A549 (cell line): Measurements from ENCODE around the gene CNTF. TPM values are rescaled to one million over a fixed set of nuclear protein-coding genes. Genes with fewer than 3 reads are reported as not detected.

Experiments used
- ATAC-seq, 2 experiments: fragments of 200-7000 bp in 1 of 2; fragments of >200 bp in 1 of 2; cut with Nextera tagmentation in 1 of 2; cut with Tn5 transposase in 1 of 2; 3 replicates each; pipeline versions ENCODE4 v1.8.0 to v1.9.1; 2018 to 2020; ENCODE audit warnings: mild to moderate bottlenecking in 1 of 2, moderate library complexity in 1 of 2
- CTCF ChIA-PET: fragments of 300-600 bp; sonication (Branson Sonifier 250); formaldehyde crosslinking; extraction: SDS; loops from one replicate; lab custom pipeline; 2021; ENCODE audit warnings: antibody characterized with exemption, inconsistent platforms; lab: Yijun Ruan, JAX
- POLR2A ChIA-PET: fragments of 350-600 bp; formaldehyde crosslinking; extraction: SDS; loops from one replicate; lab custom pipeline; 2021; ENCODE audit warnings: antibody characterized with exemption, inconsistent platforms; lab: Yijun Ruan, JAX
- DNase-seq, 2 experiments: peaks; one replicate each; pipeline versions ENCODE4 v3.0.0 to v3.0.0-alpha.2; 2011 to 2016; ENCODE audit warnings: low read depth in 1 of 2, low spot score in 1 of 2
- FAIRE-seq: peaks from 2 replicates; lab custom pipeline; 2011; peaks lifted over from hg19 to GRCh38; lab: Jason Lieb, UNC
- H3K27ac ChIP-seq, 2 experiments: fragments of >200 bp; sonication (Bioruptor Twin); formaldehyde crosslinking; 3 replicates each; pipeline ENCODE4 v1.5.1; 2016 to 2017
- H3K4me1 ChIP-seq: fragments of >200 bp; sonication (Bioruptor Twin); formaldehyde crosslinking; 3 replicates; pipeline ENCODE4 v1.6.1; 2016
- H3K4me2 ChIP-seq: fragments of >200 bp; sonication (Bioruptor Twin); formaldehyde crosslinking; 3 replicates; pipeline ENCODE4 v1.6.1; 2016
- H3K4me3 ChIP-seq: fragments of >200 bp; sonication (Bioruptor Twin); formaldehyde crosslinking; 3 replicates; pipeline ENCODE4 v1.5.1; 2016
- H3K9me3 ChIP-seq: fragments of >200 bp; sonication (Bioruptor Twin); formaldehyde crosslinking; 3 replicates; pipeline ENCODE4 v1.6.1; 2016
- BHLHE40 ChIP-seq: IDR thresholded peaks from 2 replicates; pipeline ENCODE4 v1.6.1; 2012; ENCODE audit warnings: low read depth, low read length, inconsistent platforms
- CBX2 ChIP-seq: fragments of 200-600 bp; sonication (generic); IDR thresholded peaks from 2 replicates; pipeline ENCODE4 v1.6.1; 2016; ENCODE audit warnings: low read depth, mild to moderate bottlenecking, borderline replicate concordance
- CBX8 ChIP-seq: fragments of 200-600 bp; sonication (generic); IDR thresholded peaks from 2 replicates; pipeline ENCODE4 v1.6.1; 2016
- CEBPB ChIP-seq, 2 experiments: fragments of >200 bp in 1 of 2; sonication (Bioruptor Twin) in 1 of 2; formaldehyde crosslinking in 1 of 2; IDR thresholded peaks; 2 replicates each; pipeline ENCODE4 v1.6.1; 2012 to 2016
- CHD4 ChIP-seq: fragments of 200-600 bp; sonication (generic); IDR thresholded peaks from 2 replicates; pipeline ENCODE4 v1.6.1; 2016; ENCODE audit warnings: antibody characterized with exemption, mild to moderate bottlenecking, borderline replicate concordance
- EHF ChIP-seq: fragments of 250-450 bp; sonication (Bioruptor Pico); IDR thresholded peaks from 2 replicates; pipeline ENCODE4 v1.5.0; 2020; ENCODE audit warnings: mild to moderate bottlenecking
- EHMT2 ChIP-seq: fragments of 200-600 bp; sonication (generic); IDR thresholded peaks from 2 replicates; pipeline ENCODE4 v1.6.1; 2016; ENCODE audit warnings: antibody characterized with exemption, low read depth, mild to moderate bottlenecking, moderate library complexity
- FOSB ChIP-seq: fragments of 250-450 bp; sonication (Bioruptor Pico); IDR thresholded peaks from 2 replicates; pipeline ENCODE4 v1.5.0; 2020; ENCODE audit warnings: mild to moderate bottlenecking, moderate library complexity
- FOSL2 ChIP-seq, 2 experiments: fragments of 450-650 bp in 1 of 2; fragments of >200 bp in 1 of 2; sonication (Bioruptor Twin) in 1 of 2; formaldehyde crosslinking; IDR thresholded peaks; 2 replicates each; pipeline versions ENCODE4 v1.5.0 to v1.6.1; 2016 to 2020; ENCODE audit warnings: mild to moderate bottlenecking in 1 of 2, moderate library complexity in 1 of 2
- HEYL ChIP-seq: fragments of 250-450 bp; sonication (Bioruptor Pico); IDR thresholded peaks from 2 replicates; pipeline ENCODE4 v1.8.0; 2021; ENCODE audit warnings: mild to moderate bottlenecking, moderate library complexity
- JUN ChIP-seq, 2 experiments: fragments of >200 bp; sonication (Bioruptor Twin); formaldehyde crosslinking; IDR thresholded peaks; 2 replicates in 1 of 2; 3 replicates in 1 of 2; pipeline ENCODE4 v1.6.1; 2016 to 2017
- MAFK ChIP-seq: fragments of 450-650 bp; IDR thresholded peaks from 2 replicates; pipeline ENCODE4 v1.6.1; 2014; ENCODE audit not compliant: partially characterized antibody
- MYC ChIP-seq: IDR thresholded peaks from 2 replicates; pipeline ENCODE4 v1.6.1; 2012; ENCODE audit warnings: mild to moderate bottlenecking, inconsistent platforms, low read length, improper control_type of control experiment, borderline replicate concordance
- NFE2L2 ChIP-seq: fragments of 150-350 bp; conservative IDR thresholded peaks from 2 replicates; pipeline ENCODE4 v1.6.1; 2014; ENCODE audit warnings: low read length
- PHF8 ChIP-seq: fragments of 200-600 bp; sonication (generic); IDR thresholded peaks from 2 replicates; pipeline ENCODE4 v1.6.1; 2016; ENCODE audit warnings: low read depth, mild to moderate bottlenecking, antibody characterized with exemption, moderate library complexity, borderline replicate concordance
- POLR2A ChIP-seq: IDR thresholded peaks from 2 replicates; pipeline ENCODE4 v1.6.1; 2012; ENCODE audit warnings: mild to moderate bottlenecking, low read length
- RAD21 ChIP-seq, 2 experiments: fragments of >200 bp in 1 of 2; sonication (Bioruptor Twin) in 1 of 2; formaldehyde crosslinking in 1 of 2; IDR thresholded peaks in 1 of 2; conservative IDR thresholded peaks in 1 of 2; 2 replicates in 1 of 2; 3 replicates in 1 of 2; pipeline ENCODE4 v1.6.1; 2012 to 2018; ENCODE audit warnings: inconsistent platforms in 1 of 2
- RCOR1 ChIP-seq: fragments of 150-350 bp; IDR thresholded peaks from 2 replicates; pipeline ENCODE4 v1.6.1; 2014; ENCODE audit warnings: antibody characterized with exemption, low read length, low read depth
- SREBF2 ChIP-seq: fragments of 450-650 bp; IDR thresholded peaks from 2 replicates; pipeline ENCODE4 v1.6.1; 2014; ENCODE audit warnings: mild to moderate bottlenecking, moderate library complexity
- TP53 ChIP-seq: fragments of 250-450 bp; sonication (Bioruptor Pico); IDR thresholded peaks from 2 replicates; pipeline ENCODE4 v1.5.0; 2021; ENCODE audit warnings: mild to moderate bottlenecking, moderate library complexity
- USF2 ChIP-seq: fragments of 450-650 bp; IDR thresholded peaks from 2 replicates; pipeline ENCODE4 v1.6.1; 2014; ENCODE audit warnings: antibody characterized with exemption
- ZC3H11A ChIP-seq: fragments of 450-650 bp; IDR thresholded peaks from 2 replicates; pipeline ENCODE4 v1.6.1; 2014; ENCODE audit warnings: antibody characterized with exemption, mild to moderate bottlenecking
- WGBS: methylation state at CpG from one replicate; pipeline ENCODE4 v1.1.6; 2017; ENCODE audit errors: missing lambda C conversion rate; 5-methylcytosine and 5-hydroxymethylcytosine counted together
- polyA plus RNA-seq, 4 experiments: library from polyadenylated mRNA; depleted of rRNA in 3 of 4; stranded (reverse); fragments of >200 nt; fragmentation: RNase III in 1 of 4; extraction: RNeasy Plus Mini Kit Qiagen cat#74134 plus additional on column Dnase treatment in 1 of 4; gene quantifications; 2 replicates in 3 of 4; 3 replicates in 1 of 4; pipeline ENCODE4 v1.2.3, GENCODE V29; 2011 to 2017
- TF ChIP-seq, protein P1 (sequence below): IDR thresholded peaks from 2 replicates; pipeline ENCODE4 v1.6.1; 2012
- TF ChIP-seq, protein P2 (sequence below): fragments of >200 bp; sonication (Bioruptor Twin); formaldehyde crosslinking; IDR thresholded peaks from 2 replicates; pipeline ENCODE4 v1.6.1; 2016
- TF ChIP-seq, protein P3 (sequence below): fragments of >200 bp; sonication (Bioruptor Twin); formaldehyde crosslinking; IDR thresholded peaks from 3 replicates; pipeline ENCODE4 v1.5.1; 2016

Gene CNTF
- polyA plus RNA-seq, 2 of the 4 experiments (the other 2 are of a cell fraction): 1.3 TPM

GRCh38 chr11:58577555-58578135, 44.8 kb upstream of the CNTF start:
- ATAC-seq (peak; percentile 5 to 67), FAIRE-seq (no peak)
- no peak for TF ChIP-seq EHF (CRISPR knock-in tag)
- TF ChIP-seq HEYL: no peak
- no peak for TF ChIP-seq EHMT2
- TF ChIP-seq CEBPB (IDR thresholded peaks at IDR 0.05): 0 out of 4 replicates have a peak, but pooled peaks of 1 of the 2 experiments have one; percentile 20
- peak; percentile 61 for TF ChIP-seq USF2
- peak; percentile 70 for TF ChIP-seq POLR2A
- TF ChIP-seq NFE2L2: no peak
- TF ChIP-seq, protein P1, sequence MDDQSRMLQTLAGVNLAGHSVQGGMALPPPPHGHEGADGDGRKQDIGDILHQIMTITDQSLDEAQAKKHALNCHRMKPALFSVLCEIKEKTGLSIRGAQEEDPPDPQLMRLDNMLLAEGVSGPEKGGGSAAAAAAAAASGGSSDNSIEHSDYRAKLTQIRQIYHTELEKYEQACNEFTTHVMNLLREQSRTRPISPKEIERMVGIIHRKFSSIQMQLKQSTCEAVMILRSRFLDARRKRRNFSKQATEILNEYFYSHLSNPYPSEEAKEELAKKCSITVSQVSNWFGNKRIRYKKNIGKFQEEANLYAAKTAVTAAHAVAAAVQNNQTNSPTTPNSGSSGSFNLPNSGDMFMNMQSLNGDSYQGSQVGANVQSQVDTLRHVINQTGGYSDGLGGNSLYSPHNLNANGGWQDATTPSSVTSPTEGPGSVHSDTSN: no peak
- TF ChIP-seq MYC: no peak
- no peak for TF ChIP-seq RAD21 (conservative IDR thresholded peaks at IDR 0.05 in 1 of 2, IDR thresholded peaks at IDR 0.05 in 1 of 2)
- TF ChIP-seq CBX2: no peak
- no peak for TF ChIP-seq MAFK
- TF ChIP-seq, protein P2, sequence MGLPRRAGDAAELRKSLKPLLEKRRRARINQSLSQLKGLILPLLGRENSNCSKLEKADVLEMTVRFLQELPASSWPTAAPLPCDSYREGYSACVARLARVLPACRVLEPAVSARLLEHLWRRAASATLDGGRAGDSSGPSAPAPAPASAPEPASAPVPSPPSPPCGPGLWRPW: no peak
- TF ChIP-seq FOSB (CRISPR knock-in tag): no peak
- TF ChIP-seq PHF8: peak; percentile 74
- no peak for TF ChIP-seq ZC3H11A
- TF ChIP-seq CHD4: no peak
- peak; percentile 55 for TF ChIP-seq FOSL2 (IDR thresholded peaks at IDR 0.05)
- peak; percentile 86 for TF ChIP-seq FOSL2 (CRISPR knock-in tag; IDR thresholded peaks at IDR 0.05)
- TF ChIP-seq, all 56 proteins: peak for 5
- peak overlapping the region; percentile 98 for H3K4me3 ChIP-seq
- ChIA-PET POLR2A (interaction anchor here (0.6 to 2.0 kb wide), 3 partner anchors 14 to 52 kb away, joined by 3 to 4 read pairs (median 4); no protein-coding TSS in a partner anchor), CTCF (interaction anchor here (1.0 to 2.5 kb wide), 7 partner anchors 8 to 778 kb away, joined by 3 to 6 read pairs (median 4); no protein-coding TSS in a partner anchor)
- under 1% methylated on average over 20 of the region's 21 CpGs for WGBS
- no peaks in the 10 kb centered on the region for H3K9me3 ChIP-seq
- H3K4me1 ChIP-seq: peaks cover 64% of the 10 kb centered on the region
- DNase-seq: no peak
- H3K4me2 ChIP-seq: peak overlapping the region; percentile 87
- H3K27ac ChIP-seq: peak overlapping the region; percentile 98 to 100

GRCh38 chr11:58578136-58578634, 44.3 kb upstream of the CNTF start:
- peak; percentile 70 to 84 for ATAC-seq
- 1% methylated on average over 33 of the region's 33 CpGs for WGBS
- ChIA-PET CTCF (interaction anchor here (1.0 to 2.5 kb wide), 5 partner anchors 9 to 480 kb away, joined by 3 to 6 read pairs (median 4); no protein-coding TSS in a partner anchor), POLR2A (interaction anchor here (0.6 to 2.0 kb wide), 3 partner anchors 13 to 52 kb away, joined by 3 to 4 read pairs (median 4); no protein-coding TSS in a partner anchor)
- peak overlapping the region; percentile 98 to 100 for H3K27ac ChIP-seq
- H3K4me3 ChIP-seq: peak overlapping the region; percentile 98
- H3K4me1 ChIP-seq: peaks cover 64% of the 10 kb centered on the region
- no peaks in the 10 kb centered on the region for H3K9me3 ChIP-seq
- peak; percentile 76 to 98 for DNase-seq
- peak overlapping the region; percentile 87 for H3K4me2 ChIP-seq
- FAIRE-seq: peak; percentile 82
- TF ChIP-seq CBX8 (no peak), SREBF2 (no peak; the same call in 1 of the 2 replicates), RCOR1 (no peak), PHF8 (no peak), TP53 (CRISPR knock-in tag) (0 out of 2 replicates have a peak, but pooled peaks have one; percentile 26), BHLHE40 (peak; percentile 89), JUN (IDR thresholded peaks at IDR 0.05) (peak in 1 of 2 experiments; percentile 46; a peak in 3 of 5 replicates), MYC (peak; percentile 40; the same call in 1 of the 2 replicates), FOSL2 (IDR thresholded peaks at IDR 0.05) (no peak), FOSL2 (CRISPR knock-in tag; IDR thresholded peaks at IDR 0.05) (0 out of 2 replicates have a peak, but pooled peaks have one; percentile 2)
- TF ChIP-seq, protein P1: no peak
- TF ChIP-seq, protein P3, sequence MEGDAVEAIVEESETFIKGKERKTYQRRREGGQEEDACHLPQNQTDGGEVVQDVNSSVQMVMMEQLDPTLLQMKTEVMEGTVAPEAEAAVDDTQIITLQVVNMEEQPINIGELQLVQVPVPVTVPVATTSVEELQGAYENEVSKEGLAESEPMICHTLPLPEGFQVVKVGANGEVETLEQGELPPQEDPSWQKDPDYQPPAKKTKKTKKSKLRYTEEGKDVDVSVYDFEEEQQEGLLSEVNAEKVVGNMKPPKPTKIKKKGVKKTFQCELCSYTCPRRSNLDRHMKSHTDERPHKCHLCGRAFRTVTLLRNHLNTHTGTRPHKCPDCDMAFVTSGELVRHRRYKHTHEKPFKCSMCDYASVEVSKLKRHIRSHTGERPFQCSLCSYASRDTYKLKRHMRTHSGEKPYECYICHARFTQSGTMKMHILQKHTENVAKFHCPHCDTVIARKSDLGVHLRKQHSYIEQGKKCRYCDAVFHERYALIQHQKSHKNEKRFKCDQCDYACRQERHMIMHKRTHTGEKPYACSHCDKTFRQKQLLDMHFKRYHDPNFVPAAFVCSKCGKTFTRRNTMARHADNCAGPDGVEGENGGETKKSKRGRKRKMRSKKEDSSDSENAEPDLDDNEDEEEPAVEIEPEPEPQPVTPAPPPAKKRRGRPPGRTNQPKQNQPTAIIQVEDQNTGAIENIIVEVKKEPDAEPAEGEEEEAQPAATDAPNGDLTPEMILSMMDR: no peak
